Stimulated activated CD8-positive, alpha-beta memory T cell treated with anti-CD3 and anti-CD28 coated beads, Interleukin-7, amount 100 ng/mL, for 4 hours (primary cell): Measurements from ENCODE around the gene TSHZ1.

Experiments
- DNase-seq, 2 donors: peaks; one replicate each; pipeline ENCODE4 v3.0.0-alpha.2; 2020; ENCODE audit warnings: low read depth in 2 of 2

TSHZ1 gene

DNA sequence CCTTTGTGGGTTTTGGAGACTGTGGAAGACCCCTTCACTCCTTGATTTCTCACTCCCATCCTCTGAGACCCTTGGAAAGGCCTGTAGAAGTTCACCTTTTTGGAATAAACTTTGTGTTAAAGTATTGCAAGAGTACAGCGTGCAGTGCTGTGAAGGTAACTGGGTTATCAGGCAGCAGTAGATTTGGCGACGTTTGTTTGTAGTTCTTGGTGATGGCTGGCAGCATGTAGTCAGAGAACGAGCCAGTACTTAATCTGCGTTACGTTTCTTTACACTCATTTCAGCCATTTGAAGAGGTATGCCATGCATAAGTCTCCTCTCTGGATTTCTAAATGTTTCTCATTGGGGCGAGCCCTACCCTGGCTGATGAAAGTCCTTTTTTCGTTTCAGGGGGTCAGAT lies 64.6 kb downstream of the TSHZ1 start:
- no peak for DNase-seq

DNA sequence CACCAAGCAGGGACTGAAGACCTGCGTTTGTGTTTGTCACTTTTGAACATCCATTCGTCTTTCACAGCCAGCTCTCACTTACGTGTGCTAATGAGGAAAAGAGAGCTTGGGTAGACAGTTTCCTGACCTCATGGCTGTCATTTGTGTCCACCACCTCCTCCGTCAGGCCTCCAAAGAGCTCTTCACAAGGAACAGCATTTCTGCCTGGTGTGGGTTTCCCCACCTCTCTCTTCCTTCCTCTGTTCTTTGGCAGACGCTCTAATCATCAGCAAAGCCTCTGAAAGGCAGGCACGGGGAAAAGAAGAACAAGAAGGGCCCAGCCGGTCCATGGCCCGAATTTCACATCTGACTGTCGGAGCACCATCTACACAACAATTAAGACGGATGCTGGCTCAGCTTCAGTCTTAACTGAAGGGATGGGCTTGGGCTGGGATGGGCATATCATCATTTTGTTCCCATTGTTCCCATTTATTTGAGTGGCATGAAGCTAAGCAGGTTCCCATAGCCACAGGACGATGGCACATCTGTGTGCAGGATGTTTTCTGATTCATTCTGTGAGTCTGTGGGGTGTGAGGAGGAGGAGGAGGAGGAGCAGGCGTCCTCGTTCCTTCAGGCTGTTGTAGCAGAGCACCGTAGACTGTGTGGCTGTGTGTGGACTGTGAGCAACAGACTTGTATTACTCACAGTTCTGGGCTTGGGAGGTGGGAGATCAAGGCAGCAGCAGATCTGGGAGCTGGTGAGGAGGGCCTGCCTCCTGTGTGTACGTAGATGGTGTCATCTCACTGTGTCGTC lies 66.4 kb downstream of the TSHZ1 start:
- DNase-seq = no peak

DNA sequence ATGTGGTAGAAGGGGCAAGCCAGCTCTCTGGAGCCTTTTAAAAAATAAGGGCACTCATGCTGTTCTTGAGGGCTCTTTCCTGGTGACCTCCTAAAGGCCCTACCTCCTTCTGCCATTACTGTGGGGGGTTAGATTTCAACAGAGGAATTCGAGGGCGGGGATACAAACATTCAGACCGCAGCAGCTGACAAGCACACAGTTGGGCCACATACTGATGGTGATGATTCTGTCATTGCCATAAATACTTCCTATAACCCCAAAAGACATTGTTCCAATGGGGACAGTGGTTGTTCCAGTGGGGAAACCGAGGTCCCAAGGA lies 67.0 kb downstream of the TSHZ1 start:
- no peak for DNase-seq

DNA sequence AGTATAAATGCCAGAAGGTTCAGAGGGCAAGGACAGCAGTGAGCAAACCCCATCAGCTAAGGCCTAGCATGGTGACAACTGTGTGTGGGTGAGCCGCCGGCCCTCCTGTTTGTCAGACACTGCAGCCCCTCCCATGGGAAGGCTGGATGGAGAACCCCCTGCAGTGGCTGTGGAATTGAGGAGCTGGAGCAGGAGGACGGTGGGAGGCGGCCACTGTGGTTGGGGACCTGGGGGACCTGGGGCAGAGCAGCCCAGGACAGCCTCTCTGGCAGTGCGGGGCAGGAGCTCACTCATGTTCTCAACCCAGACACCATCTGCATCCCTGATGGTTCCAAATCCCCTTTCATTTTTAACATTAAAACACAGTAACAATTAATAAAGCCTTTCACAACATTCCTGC lies 68.8 kb downstream of the TSHZ1 start:
- no peak for DNase-seq

DNA sequence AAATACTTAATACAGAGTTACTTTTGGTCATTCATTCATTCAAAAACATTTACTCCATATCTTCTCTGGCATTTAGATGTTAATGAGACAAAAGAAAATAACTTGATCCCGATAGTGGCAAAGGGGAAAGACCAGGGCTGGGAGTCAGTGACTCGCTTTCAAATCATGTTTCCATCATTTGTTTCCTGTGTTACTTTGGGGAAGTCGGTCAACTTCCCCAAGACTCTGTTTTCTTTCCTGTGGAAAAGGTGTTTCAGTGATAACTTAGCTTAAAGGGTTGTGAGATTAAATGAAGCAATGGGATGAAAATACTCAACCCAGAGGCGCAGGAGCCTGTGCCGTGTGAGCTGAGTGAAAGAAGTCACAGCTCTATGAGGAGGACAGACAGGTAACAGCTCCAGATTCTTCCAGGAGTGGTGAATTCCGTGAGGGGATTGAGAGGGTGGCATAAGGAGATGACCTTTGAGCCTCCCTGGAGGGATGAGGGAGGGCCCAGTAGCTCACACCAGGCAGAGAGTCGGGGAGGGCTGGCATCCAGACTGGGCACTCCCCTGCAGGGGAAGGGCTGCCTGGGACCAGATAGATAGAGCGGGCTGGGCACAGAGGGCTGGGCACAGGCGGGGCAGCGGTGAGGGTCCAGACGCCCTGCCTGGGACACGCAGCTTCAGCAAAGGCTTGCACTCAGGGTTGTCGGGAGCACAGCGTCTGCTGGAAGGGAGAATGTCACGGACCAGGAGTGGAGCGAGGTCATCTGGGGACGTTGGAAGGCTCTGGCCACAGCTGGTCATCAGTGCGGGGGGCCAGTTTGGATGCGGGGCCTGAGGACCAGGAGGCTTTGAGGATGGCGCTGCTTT lies 70.1 kb downstream of the TSHZ1 start:
- no peak for DNase-seq

DNA sequence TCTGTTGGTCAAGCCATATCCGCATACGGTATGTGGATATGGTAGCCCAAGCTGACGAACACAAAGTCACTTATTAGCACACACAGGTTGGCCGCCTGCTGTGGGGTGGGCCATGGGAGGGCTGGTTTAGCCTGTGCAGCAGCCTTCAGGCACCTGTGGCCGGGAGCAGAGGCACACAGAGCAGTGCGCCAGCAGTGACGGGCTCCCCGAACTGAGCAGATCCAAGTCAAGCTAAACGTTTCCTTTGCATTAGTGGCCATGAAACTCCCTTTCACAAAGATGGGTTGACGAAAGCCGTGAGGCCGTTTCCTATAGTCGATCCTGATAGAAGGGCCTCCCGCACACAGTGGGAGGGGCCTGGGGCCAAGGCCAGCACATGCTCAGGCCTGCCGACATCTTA lies 72.1 kb downstream of the TSHZ1 start:
- no peak for DNase-seq

DNA sequence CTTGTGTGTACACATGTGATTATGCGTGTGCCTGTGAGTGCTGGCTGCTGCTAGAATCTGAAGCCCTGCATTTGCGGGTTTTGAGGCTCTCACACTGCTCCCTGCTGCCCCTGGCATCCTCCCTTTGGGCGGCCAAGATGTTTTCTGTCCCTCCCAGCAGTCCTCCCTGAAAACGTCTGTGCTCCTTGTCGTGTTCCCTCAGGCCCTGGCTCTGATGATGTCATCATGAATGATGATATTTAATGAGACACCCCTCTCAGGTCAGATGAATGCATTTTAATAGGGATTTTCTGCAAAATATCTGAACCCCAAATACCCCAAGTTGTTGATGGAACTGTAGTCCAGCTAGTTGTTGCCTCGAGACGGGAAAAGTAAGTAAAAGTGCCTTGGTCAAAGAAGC lies 73.1 kb downstream of the TSHZ1 start:
- DNase-seq = no peak

DNA sequence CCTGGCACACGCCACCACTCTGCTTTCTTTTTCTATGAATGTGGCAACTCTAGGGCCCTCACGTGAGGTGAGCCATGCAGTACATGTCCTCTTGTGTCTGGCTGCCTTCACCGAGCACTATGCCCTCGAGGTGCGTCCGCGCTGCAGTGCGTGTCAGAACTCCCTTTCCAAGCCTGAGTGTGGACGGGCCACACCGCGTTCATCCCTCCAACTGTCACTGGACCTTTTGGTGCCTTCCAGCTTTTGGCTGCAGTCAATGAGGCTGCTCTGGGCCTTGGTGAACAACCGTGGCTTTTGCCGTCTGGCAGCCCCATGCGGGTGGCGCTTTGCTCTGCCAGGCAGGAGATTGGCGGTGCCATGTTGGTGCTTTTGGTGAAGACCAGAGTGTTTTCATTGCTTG lies 74.0 kb downstream of the TSHZ1 start:
- DNase-seq = no peak

DNA sequence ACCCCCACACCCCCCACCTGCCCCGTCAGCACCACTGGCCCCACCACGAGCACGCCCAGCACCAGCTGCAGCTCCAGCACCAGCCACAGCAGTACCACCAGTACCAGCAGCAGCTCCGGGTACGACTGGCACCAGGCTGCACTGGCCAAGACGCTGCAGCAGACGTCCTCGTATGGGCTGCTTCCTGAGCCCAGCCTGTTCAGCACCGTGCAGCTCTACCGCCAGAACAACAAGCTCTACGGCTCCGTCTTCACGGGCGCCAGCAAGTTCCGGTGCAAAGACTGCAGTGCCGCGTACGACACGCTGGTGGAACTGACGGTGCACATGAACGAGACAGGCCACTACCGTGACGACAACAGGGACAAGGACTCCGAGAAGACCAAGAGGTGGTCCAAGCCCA lies 75.3 kb downstream of the TSHZ1 start:
- no peak for DNase-seq

DNA sequence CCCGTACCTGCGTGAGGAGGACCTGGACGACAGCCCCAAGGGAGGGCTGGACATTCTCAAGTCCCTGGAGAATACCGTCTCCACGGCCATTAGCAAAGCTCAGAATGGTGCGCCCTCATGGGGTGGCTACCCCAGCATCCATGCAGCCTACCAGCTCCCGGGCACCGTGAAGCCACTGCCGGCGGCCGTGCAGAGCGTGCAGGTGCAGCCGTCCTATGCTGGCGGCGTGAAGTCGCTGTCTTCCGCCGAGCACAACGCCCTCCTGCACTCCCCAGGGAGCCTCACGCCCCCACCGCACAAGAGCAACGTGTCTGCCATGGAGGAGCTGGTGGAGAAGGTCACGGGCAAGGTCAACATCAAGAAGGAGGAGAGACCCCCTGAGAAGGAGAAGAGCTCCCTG lies 76.4 kb downstream of the TSHZ1 start:
- no peak for DNase-seq

DNA sequence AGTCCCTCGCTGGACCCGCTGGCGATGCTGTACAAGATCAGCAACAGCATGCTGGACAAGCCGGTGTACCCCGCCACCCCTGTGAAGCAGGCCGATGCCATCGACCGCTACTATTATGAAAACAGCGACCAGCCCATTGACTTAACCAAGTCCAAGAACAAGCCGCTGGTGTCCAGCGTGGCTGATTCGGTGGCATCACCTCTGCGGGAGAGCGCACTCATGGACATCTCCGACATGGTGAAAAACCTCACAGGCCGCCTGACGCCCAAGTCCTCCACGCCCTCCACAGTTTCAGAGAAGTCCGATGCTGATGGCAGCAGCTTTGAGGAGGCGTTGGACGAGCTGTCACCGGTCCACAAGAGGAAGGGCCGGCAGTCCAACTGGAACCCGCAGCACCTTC lies 77.1 kb downstream of the TSHZ1 start:
- DNase-seq = no peak

DNA sequence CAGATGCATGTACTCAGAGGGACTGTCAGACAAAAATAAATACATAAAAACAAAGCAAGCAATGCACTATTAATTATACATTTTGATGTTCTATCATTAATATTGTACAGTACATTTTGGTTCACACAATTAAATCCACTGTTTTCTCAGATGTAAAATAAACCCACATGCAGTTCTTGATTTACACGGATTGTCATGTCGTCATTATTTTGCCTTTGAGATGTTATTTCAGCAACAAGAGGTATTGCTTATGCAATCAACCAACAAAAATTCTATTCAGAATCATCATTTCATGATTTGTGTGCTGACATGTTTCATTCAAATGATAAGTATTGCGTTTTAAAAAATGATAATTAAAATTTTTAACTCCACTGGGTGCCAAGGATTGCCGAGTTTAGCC lies 79.2 kb downstream of the TSHZ1 start:
- DNase-seq = no peak

DNA sequence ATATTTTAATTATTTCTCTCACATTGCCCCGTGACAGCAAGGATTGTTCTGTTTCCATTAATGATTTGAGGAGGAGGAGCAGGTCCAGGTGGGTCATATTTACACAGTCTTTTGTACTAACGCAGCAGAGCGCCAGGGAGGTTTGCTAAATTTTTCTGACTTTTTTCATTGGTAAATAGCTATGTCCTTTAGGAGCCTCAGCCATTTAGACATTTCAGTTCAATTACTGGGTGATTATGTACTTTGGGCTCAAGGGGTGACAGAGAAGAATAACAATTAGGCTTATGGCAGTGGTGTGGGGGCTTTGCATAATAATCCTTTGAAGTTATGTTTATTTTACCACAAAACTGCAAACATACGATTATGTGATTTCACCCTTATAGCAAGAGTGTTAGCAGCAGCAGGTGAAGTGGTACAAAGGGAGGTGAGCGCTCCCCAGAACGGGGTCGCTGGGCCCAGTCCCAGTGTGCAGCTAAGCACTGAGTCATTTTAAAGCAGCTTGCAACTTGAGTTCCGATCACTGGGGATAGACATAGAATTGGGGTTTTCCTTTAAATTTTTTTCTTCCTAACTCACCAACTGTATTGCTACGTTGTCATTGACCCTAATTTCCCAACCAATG lies 80.3 kb downstream of the TSHZ1 start:
- no peak for DNase-seq

DNA sequence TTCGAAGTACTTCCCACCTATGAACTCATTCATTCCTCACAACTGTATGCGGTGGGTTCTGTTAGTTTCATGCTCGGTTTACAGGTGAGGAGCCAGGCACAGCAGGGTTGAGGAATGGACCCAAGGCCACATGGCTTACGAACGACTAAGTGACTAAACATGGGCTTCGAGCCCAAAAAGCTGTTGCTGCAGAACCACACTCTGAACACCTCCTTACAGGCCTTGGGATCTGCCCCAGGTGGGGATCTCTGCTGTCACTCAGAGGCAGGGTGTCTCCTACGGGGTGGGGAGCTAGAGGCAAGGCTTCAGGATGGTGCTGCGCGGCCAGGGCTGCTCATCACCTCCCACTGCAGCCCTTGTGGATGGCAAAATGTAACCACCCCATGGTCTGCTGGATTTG lies 80.9 kb downstream of the TSHZ1 start:
- DNase-seq = no peak

DNA sequence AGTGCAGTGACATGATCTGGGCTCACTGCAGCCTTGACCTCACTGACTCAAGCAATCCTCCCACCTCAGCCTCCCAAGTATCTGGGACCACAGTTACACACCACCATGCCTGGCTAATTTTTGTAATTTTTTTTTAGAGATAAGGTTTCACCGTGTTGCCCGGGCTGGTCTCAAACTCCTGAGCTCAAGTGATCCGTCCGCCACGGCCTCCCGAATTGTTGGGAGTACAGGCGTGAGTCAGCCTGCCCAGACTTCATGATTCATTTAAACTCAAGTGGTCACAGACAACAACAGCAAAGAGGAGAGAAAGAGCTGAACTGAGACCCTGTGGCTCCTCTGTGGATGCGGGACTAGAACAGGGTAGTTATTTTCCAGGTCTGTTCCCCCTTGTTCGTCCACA lies 83.0 kb downstream of the TSHZ1 start:
- no peak for DNase-seq

DNA sequence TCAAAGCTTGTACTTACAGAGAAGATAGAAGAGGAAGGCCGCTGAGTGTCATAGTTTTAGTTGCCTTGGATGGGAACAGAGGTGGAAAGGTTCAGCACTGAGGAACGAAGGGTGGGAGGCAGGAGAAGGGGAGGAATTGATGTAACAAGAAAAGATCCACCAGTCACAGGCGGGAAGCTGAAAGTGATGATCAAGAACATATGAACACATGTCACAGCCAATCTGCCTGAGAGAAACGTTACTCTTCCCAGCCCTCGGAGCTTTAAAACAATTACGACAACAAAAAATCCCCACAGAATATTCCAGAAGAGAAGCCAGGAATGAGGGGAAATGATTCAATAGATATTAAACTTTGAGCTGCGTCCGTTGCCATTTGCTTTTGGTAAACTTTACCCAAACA lies 87.1 kb downstream of the TSHZ1 start:
- DNase-seq = no peak

DNA sequence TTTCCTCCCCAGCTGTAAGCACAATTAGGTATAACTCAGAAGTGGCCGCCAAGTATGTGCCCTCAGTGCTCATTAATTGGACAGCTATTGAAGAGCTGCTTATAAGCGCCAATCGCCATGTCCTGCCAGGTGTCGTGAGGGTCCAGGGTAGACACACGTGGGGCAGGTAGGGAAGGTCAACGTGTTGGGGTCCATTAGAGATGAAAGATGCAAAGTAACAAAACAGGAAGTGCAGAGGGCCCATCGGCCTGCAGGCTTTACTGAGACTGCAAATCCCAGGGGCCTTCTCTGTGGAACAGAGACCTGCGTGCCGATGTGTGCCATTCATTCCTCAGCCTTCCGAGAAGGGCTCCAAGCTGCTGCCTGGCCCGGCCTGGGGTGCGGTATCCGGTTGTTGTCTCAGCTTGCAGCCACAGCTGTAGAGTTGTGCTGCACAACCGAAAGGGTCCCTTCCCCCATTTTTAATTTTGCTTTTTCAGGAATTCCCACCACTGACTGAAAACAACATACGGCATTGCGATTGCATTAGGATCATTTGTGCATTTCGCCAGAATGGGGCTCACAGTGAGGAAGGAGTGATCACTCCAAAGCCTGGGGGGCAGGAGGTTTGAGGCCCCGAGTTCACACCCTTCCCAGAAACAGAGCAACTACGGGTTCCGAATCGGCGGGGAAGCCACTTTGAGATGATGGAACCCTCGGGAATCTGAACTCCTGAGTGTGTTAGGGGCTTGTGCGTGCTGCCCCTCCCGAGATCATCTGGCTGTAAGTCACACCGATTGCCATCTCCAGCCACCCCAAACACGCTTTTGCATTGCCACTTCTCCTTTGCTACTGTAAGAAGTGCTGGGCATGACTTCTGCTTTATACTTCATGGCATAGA lies 94.3 kb downstream of the TSHZ1 start:
- DNase-seq = no peak

DNA sequence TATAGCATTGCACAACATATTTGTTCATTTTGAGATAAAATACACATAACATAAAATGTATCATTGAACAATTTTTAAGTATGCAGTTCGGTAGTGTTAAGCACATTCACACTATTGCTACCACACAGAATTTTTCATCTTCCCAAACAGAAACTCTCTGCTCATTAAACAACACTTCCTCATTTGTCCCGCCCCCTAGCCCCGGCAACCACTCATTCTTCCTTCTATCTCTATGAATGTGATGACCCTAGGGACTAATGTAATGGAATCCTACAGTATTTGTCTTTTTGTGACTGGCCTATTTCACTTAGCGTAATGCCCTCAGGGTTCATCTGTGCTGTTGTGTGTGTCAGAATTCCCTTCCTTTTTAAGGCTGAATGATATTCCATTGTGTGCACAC lies 95.4 kb downstream of the TSHZ1 start:
- DNase-seq = no peak

DNA sequence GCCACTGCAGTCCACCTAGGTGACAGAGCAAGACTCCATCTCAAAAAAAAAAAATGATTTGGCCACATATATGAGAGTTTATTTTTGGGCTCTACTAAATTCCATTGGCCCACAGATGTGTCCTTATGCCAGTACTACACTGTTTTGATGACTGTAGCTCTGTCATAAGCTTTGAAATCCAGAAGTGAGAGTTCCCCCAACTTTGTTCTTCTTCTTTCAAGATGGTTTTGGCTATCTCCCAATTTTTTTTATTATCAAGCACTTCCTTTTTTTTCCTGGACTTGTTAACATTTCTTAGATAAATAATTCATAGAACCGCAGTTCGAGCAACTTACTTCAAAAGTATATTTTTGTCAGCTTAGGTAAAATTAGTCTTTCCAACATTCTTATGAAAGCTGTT lies 96.9 kb downstream of the TSHZ1 start:
- DNase-seq = no peak

DNA sequence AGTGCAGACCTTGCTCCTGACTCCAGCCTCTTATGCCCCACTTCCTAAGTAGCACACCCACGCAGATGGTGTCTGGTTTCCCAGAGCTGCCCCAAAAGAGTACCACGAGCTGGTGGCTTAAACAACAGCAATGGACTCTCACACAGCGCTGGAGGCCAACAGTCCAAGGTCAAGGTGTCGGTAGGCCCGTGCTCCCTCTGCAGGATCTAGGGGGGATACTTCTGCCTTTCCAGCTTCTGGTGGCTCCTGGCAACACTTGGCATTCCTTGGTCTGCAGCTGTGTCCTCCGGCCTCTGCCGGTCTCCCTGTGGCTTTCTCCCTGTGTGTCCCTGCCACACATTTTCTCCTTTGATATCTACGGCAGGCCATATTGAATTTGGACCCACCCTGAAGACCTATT lies 99.0 kb downstream of the TSHZ1 start:
- DNase-seq = no peak

DNA sequence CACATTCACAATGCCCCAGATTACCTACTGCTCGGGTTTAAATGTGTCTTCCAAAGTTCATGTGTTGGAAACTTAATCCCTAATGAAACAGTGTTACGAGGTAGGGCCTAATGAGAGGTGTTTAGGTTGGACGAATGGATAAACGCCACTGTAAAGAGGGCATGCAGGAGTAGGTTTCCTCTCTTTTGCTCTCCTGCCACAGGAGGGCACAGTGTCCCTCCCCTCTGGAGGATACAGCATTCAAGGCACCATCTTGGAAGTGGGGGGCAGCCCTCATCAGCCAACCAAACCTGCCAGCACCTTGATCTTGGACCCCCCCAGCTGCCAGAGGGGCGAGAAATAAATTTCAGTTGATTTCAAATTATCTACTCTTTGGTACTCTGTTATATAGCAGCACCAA lies 103.5 kb downstream of the TSHZ1 start:
- DNase-seq = no peak

DNA sequence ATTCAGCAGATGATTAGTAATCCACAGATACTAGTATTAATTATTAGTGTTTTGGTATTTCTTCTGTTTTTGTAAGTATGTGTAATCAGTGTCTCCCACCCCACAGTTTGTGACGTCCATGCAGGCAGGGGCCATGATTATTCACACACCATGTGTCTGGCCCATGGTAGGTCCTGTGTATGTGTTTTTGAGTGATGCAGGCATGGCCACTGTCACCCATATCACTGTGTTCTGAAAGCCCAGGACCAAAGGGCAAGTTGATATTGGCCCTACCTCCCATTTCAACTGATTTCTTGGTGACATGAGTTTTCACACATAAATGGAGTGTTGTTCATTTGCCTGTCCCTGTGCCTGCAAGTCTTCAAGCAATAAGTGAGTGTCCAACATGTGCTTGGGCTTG lies 104.0 kb downstream of the TSHZ1 start:
- no peak for DNase-seq
